HG02885 (cell line): ENCODE results near the gene CAPG.
"Not testable (repeated sequence)": the region's sequence is repeated elsewhere in the genome, so short reads cannot be mapped to it uniquely, and the experiment has no call there.

Experiments used
- ATAC-seq: cut with Tn5 transposase; IDR thresholded peaks from one replicate; pipeline ENCODE4 v1.9.1; 2021; ENCODE audit warnings: mild to moderate bottlenecking; ENCODE audit not compliant: unreplicated experiment, poor library complexity

Gene CAPG

DNA sequence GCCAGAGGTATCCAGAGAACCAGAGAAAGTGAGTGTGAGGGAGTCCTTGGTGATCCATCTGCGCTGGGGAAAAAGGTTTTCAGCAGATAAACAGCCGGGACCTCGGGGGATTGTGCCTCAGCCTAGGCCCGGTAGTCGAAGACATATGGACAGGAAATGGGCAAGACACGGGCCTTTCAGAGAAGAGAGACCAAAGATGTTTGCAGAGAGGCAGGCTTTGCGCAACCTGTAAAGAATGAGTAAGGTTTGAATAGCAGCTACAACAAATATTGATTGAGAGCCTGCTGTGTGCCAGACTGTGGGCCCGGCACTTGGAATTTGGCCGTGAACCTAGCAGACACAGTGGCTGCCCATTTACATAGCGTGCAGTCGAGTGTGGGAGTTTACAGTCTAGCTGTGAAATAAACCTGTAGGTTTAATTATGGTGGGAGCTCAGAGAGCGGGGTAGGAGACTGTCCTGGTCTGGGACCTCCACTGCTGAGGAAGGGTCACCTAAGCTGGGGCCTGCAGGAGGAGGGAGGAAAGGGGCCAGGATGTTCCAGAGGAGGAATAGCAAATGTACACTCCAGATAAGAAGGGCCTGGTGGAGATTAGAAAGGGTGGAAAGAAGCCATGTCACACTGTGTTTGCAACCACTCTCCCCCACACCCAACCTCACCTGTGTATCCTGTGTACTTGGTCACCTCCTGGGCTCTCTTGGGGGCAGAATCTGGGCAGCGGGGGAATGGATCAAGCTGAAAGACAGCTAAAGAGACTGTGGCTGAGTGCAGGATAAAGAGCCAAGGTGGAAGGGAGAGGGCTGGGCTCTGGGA is 11.3 kb upstream of the CAPG start:
- ATAC-seq, result no peak

DNA sequence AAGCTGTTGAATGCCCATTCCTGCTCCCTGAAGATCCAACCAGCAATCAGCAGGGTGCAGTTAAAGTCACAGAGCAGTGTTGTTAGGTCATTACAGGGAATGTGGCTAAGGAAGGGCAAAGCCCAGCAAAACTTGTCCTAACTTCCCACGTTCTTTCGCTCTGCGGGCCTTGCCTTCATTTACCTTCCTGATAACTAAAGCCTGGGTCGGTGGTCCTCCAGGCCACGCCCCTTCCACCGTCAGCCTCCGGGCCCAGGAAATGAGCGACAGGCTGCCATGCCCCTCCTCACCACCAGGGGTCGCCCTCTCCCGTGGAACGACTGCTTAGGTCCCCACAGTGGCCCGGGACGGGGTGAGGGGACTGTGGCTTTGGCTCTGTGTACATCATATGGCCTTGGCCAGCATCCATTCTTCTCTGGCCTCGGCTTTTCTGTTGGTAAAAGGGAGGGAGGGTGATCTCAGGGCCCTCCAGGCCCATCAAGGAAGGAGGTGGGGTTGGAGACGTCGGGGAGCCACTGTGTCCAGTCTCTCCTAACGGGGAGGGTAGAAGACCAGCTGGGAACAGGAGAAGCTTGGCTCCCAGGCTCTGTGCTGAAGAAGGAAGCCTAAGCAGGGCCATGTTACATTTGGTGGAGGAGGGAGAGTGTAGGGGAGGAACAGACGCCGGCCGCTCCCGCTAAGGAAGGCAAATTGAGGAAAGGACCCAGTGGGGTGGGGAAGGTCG is 10.5 kb upstream of the CAPG start:
- ATAC-seq, result peak; percentile 65

DNA sequence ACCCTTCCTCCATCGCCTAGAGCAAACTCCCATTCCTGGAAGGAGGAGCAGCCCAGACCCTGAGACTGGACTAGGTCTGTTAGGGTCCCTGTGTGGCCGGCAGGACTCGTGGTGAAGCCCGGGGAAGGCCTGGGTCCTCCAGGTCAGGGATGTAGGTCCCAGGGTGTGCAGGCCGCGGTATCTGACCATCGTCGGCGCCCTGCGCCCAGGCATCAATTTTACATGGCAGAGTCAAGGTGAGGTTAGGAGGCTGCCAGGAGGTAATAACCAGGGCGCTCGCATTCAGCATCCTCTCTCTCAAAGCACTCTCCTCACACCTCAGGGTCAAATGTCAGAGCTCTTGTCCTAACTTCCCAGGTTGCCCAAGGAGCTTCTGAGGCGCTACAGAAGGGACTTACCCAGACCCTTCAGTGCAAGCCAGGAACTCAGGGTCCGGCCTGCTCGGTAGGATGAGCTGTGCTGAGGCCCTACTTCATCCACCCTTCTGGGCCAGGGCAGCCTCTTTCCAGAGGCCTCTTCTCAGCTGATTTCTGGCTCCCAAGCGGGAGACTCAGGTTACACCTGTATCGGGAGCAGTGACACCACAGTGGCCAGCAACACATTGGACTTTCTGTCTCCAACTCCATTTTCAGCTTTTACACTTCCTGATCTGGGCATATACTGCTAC is 9.0 kb upstream of the CAPG start:
- no peak for ATAC-seq

DNA sequence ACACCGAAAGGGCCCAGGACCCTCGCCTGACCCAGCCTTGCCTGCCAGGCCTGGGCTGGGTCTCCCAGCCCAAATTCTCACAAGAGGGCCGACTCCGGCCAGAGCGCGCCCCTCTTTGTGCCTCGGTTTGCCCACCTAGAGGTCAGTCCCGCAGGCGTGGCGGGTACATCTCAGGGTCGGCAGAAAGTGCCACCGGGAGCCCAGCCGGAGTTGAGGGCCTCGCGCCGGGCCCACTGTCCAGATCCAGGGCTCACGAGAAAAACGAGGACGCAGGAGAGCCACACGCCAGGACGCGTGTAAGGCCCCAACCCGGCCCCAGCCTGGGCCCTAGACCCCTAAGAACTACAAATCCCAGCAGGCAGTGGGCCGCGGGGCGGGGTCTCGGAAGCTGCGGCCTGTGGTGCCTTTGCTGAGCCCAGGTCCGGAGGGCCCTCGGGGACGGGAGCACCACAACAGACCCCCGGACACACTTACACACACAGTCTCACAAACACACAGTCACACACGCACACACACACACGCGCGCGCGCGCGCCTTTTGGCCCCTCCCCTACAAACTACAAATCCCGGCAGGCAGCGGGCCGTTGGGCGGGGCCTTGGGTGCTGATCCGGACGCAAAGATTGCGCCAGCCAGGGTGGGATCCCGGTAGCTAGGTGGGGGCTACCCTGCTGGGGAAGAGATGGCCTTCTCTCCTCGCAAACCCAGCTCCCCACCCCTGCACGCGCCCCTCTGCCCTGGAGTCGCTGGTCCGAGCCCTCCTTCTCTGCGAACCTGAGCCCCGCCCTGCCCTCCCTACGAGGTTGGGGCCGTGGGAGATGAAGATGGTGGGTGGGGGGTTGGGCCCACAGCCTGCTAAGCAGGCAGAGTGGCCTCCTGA is 8.2 kb upstream of the CAPG start, which contains the start of gene SH2D6:
Gene SH2D6 (plus strand): TSS at position 583 of the 877 bp plus-strand sequence. CDS start 10,752 bp downstream, outside the sequence.
- ATAC-seq, result peak; percentile 85

DNA sequence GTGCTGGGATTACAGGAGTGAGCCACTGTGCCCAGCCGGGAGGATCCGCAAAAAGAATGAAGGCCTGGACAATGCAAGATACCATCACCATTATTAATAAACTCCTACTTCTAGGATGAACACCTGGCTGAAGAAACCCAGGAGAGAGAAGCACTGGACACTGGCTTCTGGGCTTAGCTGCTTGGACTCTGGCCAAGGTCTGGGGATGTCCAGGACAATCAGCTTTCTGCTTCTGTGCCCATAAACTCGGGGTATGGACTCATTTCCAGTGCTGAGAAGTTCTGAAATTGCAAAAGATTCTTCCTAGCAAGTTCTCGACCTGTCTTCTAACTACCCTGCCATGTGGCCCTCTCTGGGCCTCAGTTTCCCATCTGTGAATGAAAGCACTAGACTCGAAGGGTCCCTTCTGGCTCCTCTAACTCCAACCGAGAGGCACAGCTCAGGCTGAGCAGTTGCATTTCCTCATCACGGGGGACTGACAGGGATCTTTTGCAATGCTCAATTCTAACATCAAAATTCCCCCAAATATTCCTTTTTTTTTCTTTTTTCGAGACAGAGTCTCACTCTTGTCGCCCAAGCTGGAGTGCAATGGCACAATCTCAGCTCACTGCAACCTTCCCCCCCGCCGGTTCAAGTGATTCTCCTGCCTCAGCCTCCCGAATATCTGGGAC is 5.9 kb upstream of the CAPG start:
- ATAC-seq, result no peak

DNA sequence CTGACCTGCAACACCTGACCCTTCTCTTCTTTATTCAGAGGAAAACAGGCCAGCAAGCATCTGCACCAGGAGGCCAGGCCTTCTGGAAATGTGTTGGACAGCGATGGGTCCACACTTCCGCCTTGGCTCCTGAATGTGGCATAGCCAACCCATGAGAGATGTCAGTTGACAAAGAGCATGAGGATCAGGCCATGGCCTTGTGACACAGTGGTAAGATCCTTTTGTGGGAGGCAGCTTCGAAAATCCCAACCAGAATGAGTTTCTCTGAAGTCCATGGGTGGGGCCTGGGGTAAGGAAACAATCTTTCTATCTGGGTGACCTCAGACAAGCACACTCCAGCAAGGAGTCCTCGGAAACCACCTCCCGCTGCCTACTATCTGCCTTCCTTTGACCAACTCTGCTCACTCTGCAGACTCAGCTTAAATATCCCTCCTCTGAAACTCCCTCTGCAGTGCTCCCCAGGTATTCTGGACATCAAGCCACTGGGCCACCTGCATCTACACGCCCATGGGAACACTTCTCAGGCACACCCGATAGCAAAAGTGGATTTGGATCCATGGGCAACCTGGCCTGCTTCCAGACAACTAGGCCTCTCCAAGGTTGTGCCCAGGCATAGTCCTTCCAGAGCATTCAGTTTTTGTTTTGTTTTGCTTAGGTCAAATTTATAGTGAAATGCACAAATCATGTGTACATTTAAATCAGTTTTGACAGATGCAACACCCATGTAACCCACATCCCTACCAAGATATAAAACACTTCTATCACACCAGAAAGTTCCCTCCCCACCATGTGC is 4.8 kb upstream of the CAPG start:
- no peak for ATAC-seq

DNA sequence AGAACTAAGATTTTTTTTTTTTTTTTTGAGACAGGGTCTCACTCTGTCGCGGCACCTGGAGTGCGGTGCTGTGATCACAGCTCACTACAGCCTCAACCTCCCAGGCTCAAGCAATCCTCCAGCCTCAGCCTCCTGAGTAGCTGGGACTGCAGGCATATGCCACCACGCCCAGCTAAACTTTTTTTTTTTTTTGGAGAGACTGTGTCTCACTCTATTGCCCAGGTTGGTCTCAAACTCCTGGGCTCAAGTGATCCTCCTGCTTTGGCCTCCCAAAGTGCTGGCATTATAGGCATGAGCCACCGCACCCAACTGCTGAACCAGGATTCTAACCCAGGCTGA is 4.2 kb upstream of the CAPG start:
- not testable (repeated sequence) for ATAC-seq

DNA sequence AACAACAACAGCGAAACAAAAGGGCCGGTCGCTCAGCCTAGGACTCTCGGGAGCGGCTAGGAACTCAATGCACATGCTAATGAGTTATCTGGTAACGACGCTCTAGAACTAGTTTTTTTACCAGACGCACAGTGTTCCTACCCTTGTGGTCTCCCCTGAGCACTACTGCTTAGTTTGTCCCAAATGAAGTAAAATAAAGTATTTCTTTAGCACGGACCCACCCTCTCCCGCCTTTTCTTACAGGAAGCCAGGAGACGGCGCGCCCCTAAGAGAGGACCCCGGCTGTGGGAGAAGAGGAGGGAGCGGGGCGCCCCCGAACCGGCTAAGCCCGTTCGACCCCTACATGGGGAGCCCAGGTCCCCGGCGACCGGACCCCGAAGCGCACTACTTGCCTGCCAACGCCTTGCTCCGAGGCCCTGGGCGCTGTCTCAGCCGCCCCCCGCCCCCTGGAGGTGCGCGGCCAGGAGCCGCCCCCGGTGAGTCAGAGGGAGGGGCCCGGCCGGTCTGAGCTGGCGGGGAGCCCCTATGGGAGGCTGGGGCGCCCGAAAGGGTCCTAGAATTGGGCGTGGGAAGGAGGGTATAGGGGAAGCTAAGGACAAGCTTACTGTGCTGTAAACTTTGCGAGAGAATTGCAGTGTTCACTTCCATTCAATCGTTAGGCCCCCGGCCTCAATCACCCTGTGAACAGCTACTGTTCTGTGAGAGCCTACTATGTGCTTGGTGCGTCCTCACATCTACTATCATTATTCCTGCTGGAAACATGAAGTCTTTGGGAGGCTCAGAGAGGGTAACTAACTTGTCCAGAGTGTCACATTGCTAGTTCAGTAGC is 3.6 kb upstream of the CAPG start:
- no peak for ATAC-seq

DNA sequence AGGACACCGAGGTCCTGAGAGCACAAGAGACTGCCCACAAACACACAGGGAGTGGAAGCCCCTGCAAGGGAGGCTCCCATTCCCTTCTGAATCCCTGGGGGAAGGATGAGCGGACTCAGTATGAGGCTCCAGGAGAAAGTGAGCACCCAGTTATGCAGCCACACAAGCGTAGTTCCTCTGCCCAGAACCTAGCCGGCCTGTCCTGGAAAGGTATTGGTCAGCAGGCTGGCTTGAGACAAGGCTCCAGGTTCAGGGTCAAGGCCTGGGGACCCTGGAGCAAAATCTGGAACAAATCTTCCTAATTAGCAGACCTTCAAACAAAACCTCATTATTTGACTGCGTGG is 1.2 kb upstream of the CAPG start:
- no peak for ATAC-seq

DNA sequence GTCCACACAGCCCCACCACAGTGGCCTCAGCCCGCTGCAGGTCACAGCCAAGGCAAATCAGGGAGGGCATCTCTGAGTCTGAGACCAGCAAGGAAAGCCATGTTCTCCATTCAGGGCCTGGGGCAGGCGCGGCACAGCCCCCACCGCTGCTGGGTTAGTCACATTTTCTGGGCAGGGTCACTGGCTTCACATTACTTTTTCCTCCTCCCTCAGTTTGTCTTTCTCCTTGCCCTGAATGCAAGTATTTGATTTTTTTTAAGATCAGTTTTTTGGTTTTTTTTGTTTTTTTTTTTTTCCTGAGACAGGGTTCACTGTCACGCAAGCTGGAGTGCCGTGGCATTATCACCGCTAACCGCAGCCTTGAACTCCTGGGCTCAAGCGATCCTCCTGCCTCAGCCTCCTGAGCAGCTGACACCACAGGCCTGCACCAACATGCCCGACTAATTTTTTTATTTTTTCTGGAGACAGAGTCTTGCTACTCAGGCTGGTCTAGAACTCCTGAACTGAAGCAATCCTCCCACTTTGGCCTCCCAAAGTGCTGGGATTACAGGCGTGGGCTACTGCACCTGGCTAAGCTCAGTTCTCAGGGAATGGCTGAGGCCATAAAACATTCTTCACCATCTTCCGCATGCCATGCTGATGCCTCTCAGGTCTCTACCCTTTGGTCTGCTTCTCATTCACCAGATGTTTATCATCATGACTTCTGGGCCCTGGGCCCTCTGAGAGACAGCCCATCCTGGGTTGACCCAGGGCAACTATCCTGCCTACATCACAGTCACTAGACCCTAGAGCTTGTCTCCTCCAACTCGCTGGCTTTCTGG is 628 bp upstream of the CAPG start:
- no peak for ATAC-seq

DNA sequence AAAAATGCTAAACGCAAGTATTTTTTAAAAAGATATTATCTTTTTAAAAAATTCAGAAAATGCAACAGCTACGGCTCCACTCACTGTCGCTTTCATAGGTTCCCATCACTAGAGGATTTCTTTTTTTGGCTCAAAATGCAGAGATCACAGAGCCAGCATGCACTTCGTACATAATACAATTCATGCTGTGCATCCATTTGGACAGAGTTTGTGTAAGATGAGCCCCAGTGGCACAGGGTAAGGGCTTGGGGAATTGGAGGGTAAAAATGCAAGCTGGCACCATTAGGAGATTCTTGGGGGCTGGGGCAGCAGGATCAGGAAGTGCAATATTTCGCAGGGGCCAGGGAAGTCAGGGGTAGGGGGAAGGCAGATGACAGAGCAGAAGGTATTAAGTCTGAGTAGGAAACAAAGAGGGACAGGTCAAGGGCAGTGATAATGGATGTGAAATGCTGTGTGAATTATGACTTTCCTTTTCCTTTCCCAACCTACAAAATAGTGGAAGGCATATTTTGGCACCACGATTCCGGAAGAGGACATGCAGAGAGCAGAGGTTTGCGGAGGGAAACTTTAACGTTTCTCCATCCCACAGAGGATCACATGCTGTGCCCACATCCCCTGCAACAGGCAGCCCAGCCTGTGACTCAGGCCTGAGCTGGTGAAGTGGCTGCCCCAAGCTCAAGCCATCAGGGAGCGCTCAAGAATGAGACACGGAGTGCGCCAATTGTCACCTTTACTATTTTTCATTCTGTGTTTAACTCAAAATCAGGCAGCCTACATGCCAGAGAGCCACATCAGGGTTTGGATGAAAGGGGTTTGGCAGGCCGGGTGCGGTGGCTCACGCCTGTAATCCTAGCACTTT is 4.7 kb downstream of the CAPG start:
- no peak for ATAC-seq

DNA sequence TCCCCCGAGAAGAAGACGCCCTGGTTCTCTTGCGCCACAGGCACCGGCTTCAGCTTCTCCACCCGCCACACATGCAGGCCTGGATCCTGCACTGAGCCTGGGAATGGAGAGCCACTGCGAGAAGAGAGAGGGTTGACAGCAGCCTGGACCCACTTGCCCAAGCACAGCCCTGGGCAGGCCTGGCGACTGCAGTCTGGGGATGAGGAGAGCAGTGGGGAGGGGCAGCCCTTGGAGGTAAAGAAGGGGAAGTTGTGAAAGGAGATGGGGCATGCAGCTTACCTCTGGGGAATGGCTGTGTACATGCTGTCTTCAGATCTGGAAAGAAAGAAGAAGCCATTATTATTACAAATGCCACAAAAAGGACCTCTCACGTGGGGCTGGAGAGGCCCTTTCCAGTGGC is 8.3 kb downstream of the CAPG start:
- no peak for ATAC-seq

DNA sequence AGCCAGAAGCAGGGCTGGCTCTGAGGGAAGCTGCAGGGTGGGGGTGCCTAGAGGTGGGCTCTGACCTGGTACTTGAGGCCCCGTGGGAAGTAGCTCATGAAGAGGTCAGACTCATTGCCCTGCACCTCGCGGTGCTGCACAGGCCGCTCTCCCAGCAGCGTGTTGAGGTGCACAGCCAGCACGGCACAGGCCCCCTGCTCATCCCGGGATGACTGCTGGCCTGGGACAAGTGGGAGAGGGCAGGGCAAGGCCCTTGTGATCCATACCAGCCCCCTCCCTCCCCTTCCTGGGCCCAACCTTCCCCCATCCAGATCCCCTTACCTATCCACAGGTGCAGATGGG is 8.7 kb downstream of the CAPG start:
- ATAC-seq, result no peak

DNA sequence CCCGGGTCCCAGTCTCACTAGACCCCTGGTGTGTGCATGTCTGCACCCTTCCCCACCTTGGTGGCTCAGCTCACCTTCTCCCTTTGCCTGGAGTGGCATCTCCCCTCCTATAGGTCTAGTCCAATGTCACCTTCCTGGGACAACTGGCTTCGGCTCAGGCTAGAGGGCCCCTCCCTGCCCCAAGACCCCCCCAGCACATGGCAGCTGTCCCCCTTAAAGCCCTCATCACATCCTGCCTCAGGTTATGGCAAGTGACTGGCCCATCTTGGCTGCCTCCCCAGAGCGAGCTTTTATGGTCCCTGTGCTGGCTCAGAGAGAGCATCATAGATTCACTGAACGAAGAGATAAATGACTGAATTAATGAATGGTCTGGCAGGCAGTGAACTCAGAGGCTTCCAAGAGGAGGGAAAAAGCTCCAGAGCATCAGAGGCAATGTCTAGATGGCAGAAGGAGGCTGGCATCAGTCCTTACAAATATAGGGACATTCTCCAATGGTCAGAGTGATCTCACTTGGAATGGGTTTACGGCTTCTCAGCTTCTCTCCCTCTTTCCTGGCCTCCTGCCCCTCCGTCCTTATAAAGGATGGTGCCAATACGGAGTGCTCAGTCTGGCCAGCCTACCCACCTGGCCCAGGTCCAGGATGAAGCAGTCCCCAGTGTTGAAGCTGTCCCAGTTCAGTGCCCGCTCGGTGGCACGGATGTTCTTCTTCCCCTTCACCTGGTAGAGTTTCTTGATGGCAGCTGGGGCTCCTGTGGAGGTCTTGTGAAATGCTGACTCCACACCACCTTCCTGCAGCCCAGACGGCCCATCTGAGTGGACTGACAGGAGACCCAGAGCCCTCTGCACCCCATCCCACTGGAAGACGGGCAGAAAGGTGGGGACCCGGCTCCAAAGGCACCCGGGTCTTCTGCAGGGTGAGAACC is 9.4 kb downstream of the CAPG start:
- no peak for ATAC-seq

DNA sequence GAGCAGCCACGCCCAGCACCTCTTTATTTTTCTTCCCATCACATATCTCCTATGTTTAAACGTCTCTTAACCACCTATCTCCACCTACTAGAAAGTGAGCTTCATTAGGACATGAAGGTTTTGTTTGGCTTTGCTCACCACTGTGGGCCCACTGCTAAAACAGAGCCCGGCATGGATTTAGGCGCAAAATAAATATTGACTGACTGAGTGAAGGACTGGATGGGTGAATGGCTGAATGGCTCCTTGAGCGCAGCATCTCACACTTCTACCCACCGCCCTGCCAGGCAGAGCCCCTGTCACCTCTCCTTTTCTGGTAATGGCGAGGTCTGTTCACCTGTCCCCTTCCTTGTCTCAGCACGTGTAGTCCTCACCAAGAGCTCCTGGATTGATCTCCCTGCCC is 10.1 kb downstream of the CAPG start:
- no peak for ATAC-seq

DNA sequence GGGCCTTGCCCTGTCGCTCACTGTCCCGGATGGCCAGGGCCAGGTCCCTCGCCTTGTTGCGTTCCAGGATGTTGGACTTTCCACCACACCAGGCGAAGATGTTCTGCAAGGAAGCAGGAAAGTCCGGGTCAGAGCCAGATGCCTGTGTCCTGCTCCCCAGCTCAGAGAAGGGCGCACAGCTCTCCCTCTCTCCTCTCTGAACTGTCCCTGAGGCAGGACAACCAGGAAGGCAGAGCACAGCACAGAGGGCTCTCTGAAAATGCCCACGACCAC is 11.0 kb downstream of the CAPG start:
- no peak for ATAC-seq
